ENCODE data around the gene EXOC6B.
"Not testable (repeated sequence)": the region's sequence is repeated elsewhere in the genome, so short reads cannot be mapped to it uniquely, and the experiment has no call there.

GRCh38 chr2:72555363-72555762 lies 270.5 kb downstream of the EXOC6B start:
- not testable (repeated sequence) for TF ChIP-seq PHF21A (IDR thresholded peaks at IDR 0.05; ENCODE audit: borderline replicate concordance, low read depth); TCF7L2 (IDR thresholded peaks at IDR 0.05; ENCODE audit: low read depth, low read length); POLR2A (conservative IDR thresholded peaks at IDR 0.05); ZBTB1 (CRISPR knock-in tag; IDR thresholded peaks at IDR 0.05; ENCODE audit: borderline replicate concordance, low read depth); IRF1 (CRISPR knock-in tag; IDR thresholded peaks at IDR 0.05; ENCODE audit: borderline replicate concordance); CTCF (IDR thresholded peaks at IDR 0.05 in 2 of 3, conservative IDR thresholded peaks at IDR 0.05 in 1 of 3; ENCODE audit: insufficient read depth in 2 of 3, low read depth in 1 of 3, low read length in 3 of 3); BACH1 (tag; IDR thresholded peaks at IDR 0.05); KDM1A (IDR thresholded peaks at IDR 0.05); ATF7 (IDR thresholded peaks at IDR 0.05); ZKSCAN1 (IDR thresholded peaks at IDR 0.05; ENCODE audit: low read depth, low read length); ZNF197 (CRISPR knock-in tag; IDR thresholded peaks at IDR 0.05; ENCODE audit: low read depth)

All from K562 (cell line).